HEK293 (cell line): Measurements from ENCODE around the gene MUC12.
A peak's percentile ranks its signal among the peaks of the same experiment; 100 is the strongest.
"Not testable (repeated sequence)": the region's sequence is repeated elsewhere in the genome, so short reads cannot be mapped to it uniquely, and the experiment has no call there.

Experiments
- CTCF ChIA-PET: fragments of 350-600 bp; formaldehyde crosslinking; extraction: SDS; loops from one replicate; lab custom pipeline; 2021; ENCODE audit warnings: antibody characterized with exemption; lab: Yijun Ruan, JAX
- POLR2A ChIA-PET: fragments of 300-600 bp; formaldehyde crosslinking; extraction: SDS; loops from one replicate; lab custom pipeline; 2020; ENCODE audit warnings: antibody characterized with exemption, inconsistent platforms; lab: Yijun Ruan, JAX
- H3K27ac ChIP-seq: fragments of 200-500 bp; sonication (Bioruptor generic); 2 replicates; pipeline ENCODE4 v1.5.1; 2014; ENCODE audit warnings: low read depth, low read length, control low read depth, inconsistent platforms; ENCODE audit errors: extremely low read depth
- H3K36me3 ChIP-seq, 2 experiments: fragments of 200-500 bp in 1 of 2; sonication (Bioruptor generic) in 1 of 2; 1 replicate in 1 of 2; 2 replicates in 1 of 2; pipeline ENCODE4 v1.5.1; 2014 to 2017; ENCODE audit warnings: inconsistent platforms in 2 of 2, low read length in 2 of 2; ENCODE audit not compliant: control insufficient read depth in 2 of 2, insufficient read depth in 1 of 2
- H3K4me1 ChIP-seq: fragments of 200-500 bp; sonication (Bioruptor generic); 2 replicates; pipeline ENCODE4 v1.5.1; 2014; ENCODE audit warnings: mild to moderate bottlenecking, low read length, inconsistent platforms; ENCODE audit not compliant: control insufficient read depth, insufficient read depth
- H3K4me3 ChIP-seq: 2 replicates; pipeline ENCODE4 v1.5.1; 2011; ENCODE audit warnings: low read depth, mild to moderate bottlenecking, control low read depth, low read length, moderate library complexity
- H3K9me3 ChIP-seq: fragments of 200-500 bp; sonication (Bioruptor generic); 2 replicates; pipeline ENCODE4 v1.5.1; 2014; ENCODE audit warnings: low read depth, low read length, inconsistent platforms; ENCODE audit not compliant: control insufficient read depth, insufficient read depth
- BCL11A ChIP-seq: fragments of 450-650 bp; formaldehyde crosslinking; IDR thresholded peaks from 2 replicates; pipeline ENCODE4 v1.5.1; 2016; ENCODE audit warnings: low read depth, missing biosample characterization, missing genetic modification characterization
- EGR2 ChIP-seq: fragments of 450-650 bp; formaldehyde crosslinking; IDR thresholded peaks from 2 replicates; pipeline ENCODE4 v1.5.1; 2016; ENCODE audit warnings: low read depth, missing biosample characterization, missing genetic modification characterization
- KLF7 ChIP-seq: fragments of 450-650 bp; formaldehyde crosslinking; IDR thresholded peaks from 2 replicates; pipeline ENCODE4 v1.5.1; 2016; ENCODE audit warnings: missing biosample characterization, missing genetic modification characterization, borderline replicate concordance
- KLF9 ChIP-seq: fragments of 450-650 bp; formaldehyde crosslinking; IDR thresholded peaks from 2 replicates; pipeline ENCODE4 v1.5.1; 2016; ENCODE audit warnings: missing biosample characterization, missing genetic modification characterization, low read depth
- REST ChIP-seq: fragments of 450-650 bp; formaldehyde crosslinking; IDR thresholded peaks from 2 replicates; pipeline ENCODE4 v1.5.1; 2016; ENCODE audit warnings: missing biosample characterization, missing genetic modification characterization
- YY2 ChIP-seq: fragments of 450-650 bp; formaldehyde crosslinking; IDR thresholded peaks from 2 replicates; pipeline ENCODE4 v1.5.1; 2016; ENCODE audit warnings: missing biosample characterization, missing genetic modification characterization
- ZFHX2 ChIP-seq: fragments of 450-650 bp; formaldehyde crosslinking; conservative IDR thresholded peaks from 2 replicates; pipeline ENCODE4 v1.5.1; 2016; ENCODE audit warnings: missing biosample characterization, missing genetic modification characterization
- ZNF146 ChIP-seq: fragments of 450-650 bp; formaldehyde crosslinking; IDR thresholded peaks from 2 replicates; pipeline ENCODE4 v1.5.1; 2016; ENCODE audit warnings: missing biosample characterization, missing genetic modification characterization
- ZNF211 ChIP-seq: fragments of 450-650 bp; formaldehyde crosslinking; IDR thresholded peaks from 2 replicates; pipeline ENCODE4 v1.5.1; 2016; ENCODE audit warnings: low read depth, missing biosample characterization, missing genetic modification characterization
- ZNF37A ChIP-seq: fragments of 450-650 bp; IDR thresholded peaks from 2 replicates; pipeline ENCODE4 v1.5.1; 2018; ENCODE audit warnings: missing biosample characterization, missing genetic modification characterization
- ZSCAN5A ChIP-seq: fragments of 450-650 bp; formaldehyde crosslinking; IDR thresholded peaks from 2 replicates; pipeline ENCODE4 v1.5.1; 2016; ENCODE audit warnings: missing biosample characterization, missing genetic modification characterization

Gene MUC12

GRCh38 chr7:101058355-101058754, 89.0 kb downstream of the MUC12 start:
- Histone ChIP-seq H3K36me3 (no peaks in the 10 kb centered on the region), H3K27ac (no peak overlapping the region), H3K9me3 (no peaks in the 10 kb centered on the region), H3K4me3 (no peak overlapping the region), H3K4me1 (no peaks in the 10 kb centered on the region)
- no peak for TF ChIP-seq ZFHX2 (tag by site-specific recombination)
- TF ChIP-seq REST (tag by site-specific recombination), result peak; percentile 99
- TF ChIP-seq YY2 (tag by site-specific recombination), result no peak
- peak; percentile 74; the same call in 1 of the 2 replicates for TF ChIP-seq BCL11A (tag by site-specific recombination)
- TF ChIP-seq ZNF211 (tag by site-specific recombination), result no peak
- TF ChIP-seq KLF7 (tag by site-specific recombination), result no peak
- POLR2A ChIA-PET, result no interaction called here
- CTCF ChIA-PET, result interaction anchor here (0.6 to 2.7 kb wide), 27 partner anchors 9 to 746 kb away, joined by 3 to 27 read pairs (median 5); partner anchors contain the start of genes ACHE, SLC12A9, TRIM56 and UFSP1

- H3K27ac ChIP-seq, result no peak overlapping the region
- TF ChIP-seq ZNF211 (tag by site-specific recombination) (no peak), KLF9 (tag by site-specific recombination) (no peak), ZSCAN5A (tag by site-specific recombination) (no peak)
- H3K36me3 ChIP-seq, result no peaks in the 10 kb centered on the region
- ChIA-PET CTCF (interaction anchor here (0.6 to 2.7 kb wide), 19 partner anchors 9 to 223 kb away, joined by 3 to 27 read pairs (median 6); partner anchors contain the start of genes ACHE, SRRT and TRIM56), POLR2A (no interaction called here)
- H3K4me3 ChIP-seq, result no peak overlapping the region
- H3K9me3 ChIP-seq, result no peaks in the 10 kb centered on the region
- H3K4me1 ChIP-seq, result no peaks in the 10 kb centered on the region
Observed at GRCh38 chr7:101059620-101059942, 90.2 kb downstream of the MUC12 start.

GRCh38 chr7:101060992-101061391, 91.6 kb downstream of the MUC12 start:
- no peaks in the 10 kb centered on the region for H3K4me1 ChIP-seq
- no peaks in the 10 kb centered on the region for H3K36me3 ChIP-seq
- CTCF ChIA-PET, result interaction anchor here (0.6 to 1.2 kb wide), 3 partner anchors 17 to 591 kb away, joined by 3 to 4 read pairs (median 3); no protein-coding TSS in a partner anchor
- POLR2A ChIA-PET, result interaction anchor here (0.6 to 0.7 kb wide), 2 partner anchors 171 to 671 kb away, joined by 4 read pairs; partner anchors contain the start of gene UFSP1
- no peak overlapping the region for H3K27ac ChIP-seq
- TF ChIP-seq ZNF37A (tag by site-specific recombination) (no peak), ZNF146 (tag by site-specific recombination) (peak; percentile 64)
- no peaks in the 10 kb centered on the region for H3K9me3 ChIP-seq
- no peak overlapping the region for H3K4me3 ChIP-seq

- TF ChIP-seq EGR2 (tag by site-specific recombination), result peak; percentile 56
- H3K36me3 ChIP-seq, H3K4me3 ChIP-seq, H3K4me1 ChIP-seq, POLR2A ChIA-PET, H3K27ac ChIP-seq, H3K9me3 ChIP-seq: not testable (repeated sequence)
- CTCF ChIA-PET, result interaction anchor here (0.8 kb wide), 1 partner anchor 13 kb away, joined by 3 read pairs; no protein-coding TSS in a partner anchor
Observed at GRCh38 chr7:101064176-101064550, 94.8 kb downstream of the MUC12 start.
